ENCODE results near the gene FAM98B. TPM values are rescaled to one million over a fixed set of nuclear protein-coding genes. Genes with fewer than 3 reads are reported as not detected.

The FAM98B gene
- total RNA-seq, 2 experiments from 2014 or later: 8.5 to 29.1 TPM

- no peak overlapping the region for H3K4me2 ChIP-seq (ENCODE audit: low read length)
- ChIA-PET POLR2A (no interaction called here), CTCF (ENCODE audit: unreplicated experiment) (no interaction called here)
- BruUV-seq (replicated peaks): no TSS peak
- H3K79me2 ChIP-seq (ENCODE audit: insufficient read depth, low read depth, low read length): no peaks in the 10 kb centered on the region
- no peak overlapping the region for H3K4me3 ChIP-seq (ENCODE audit: low read depth, low read length, poor library complexity, severe bottlenecking)
- DNase-seq (ENCODE audit: low spot score): no peak
- H2AFZ ChIP-seq (ENCODE audit: low read length): no peak overlapping the region
- intact Hi-C loops (cut with micrococcal nuclease; ENCODE audit: unreplicated experiment): no loop called here
- H3K36me3 ChIP-seq (ENCODE audit: insufficient read depth, low read length): peaks cover 7% of the 10 kb centered on the region
- H3K9me3 ChIP-seq (ENCODE audit: low read length): no peaks in the 10 kb centered on the region
- no peaks in the 10 kb centered on the region for H3K9me2 ChIP-seq (ENCODE audit: insufficient read depth, low read length)
- no peaks in the 10 kb centered on the region for H4K20me1 ChIP-seq (ENCODE audit: insufficient read depth, low read length)
- no peaks in the 10 kb centered on the region for H3K4me1 ChIP-seq (ENCODE audit: insufficient read depth, low read length, poor library complexity, severe bottlenecking)
- TF ChIP-seq EZH2phosphoT487 (IDR thresholded peaks at IDR 0.05; ENCODE audit: borderline replicate concordance, low read depth, low read length) (no peak), CTCF (conservative IDR thresholded peaks at IDR 0.05; ENCODE audit: low read length) (no peak)
- H3K27ac ChIP-seq (ENCODE audit: low read depth, low read length, poor library complexity, severe bottlenecking): no peak overlapping the region
Measured at GRCh38 chr15:38508647-38509046, 54.7 kb downstream of the FAM98B start.

- BruUV-seq (replicated peaks): no TSS peak
- Histone ChIP-seq H3K4me3 (ENCODE audit: low read depth, low read length, poor library complexity, severe bottlenecking) (no peak overlapping the region), H3K27ac (ENCODE audit: low read depth, low read length, poor library complexity, severe bottlenecking) (no peak overlapping the region), H3K9me2 (ENCODE audit: insufficient read depth, low read length) (no peaks in the 10 kb centered on the region), H3K36me3 (ENCODE audit: insufficient read depth, low read length) (peaks cover 7% of the 10 kb centered on the region), H3K4me2 (ENCODE audit: low read length) (no peak overlapping the region), H4K20me1 (ENCODE audit: insufficient read depth, low read length) (no peaks in the 10 kb centered on the region), H3K9me3 (ENCODE audit: low read length) (no peaks in the 10 kb centered on the region), H3K79me2 (ENCODE audit: insufficient read depth, low read depth, low read length) (no peaks in the 10 kb centered on the region), H2AFZ (ENCODE audit: low read length) (no peak overlapping the region), H3K4me1 (ENCODE audit: insufficient read depth, low read length, poor library complexity, severe bottlenecking) (peaks cover 3% of the 10 kb centered on the region)
- no peak for DNase-seq (ENCODE audit: low spot score)
- intact Hi-C loops (cut with micrococcal nuclease; ENCODE audit: unreplicated experiment): no loop called here
- CTCF ChIA-PET (ENCODE audit: unreplicated experiment): interaction anchor here (0.5 kb wide), 1 partner anchor 12 kb away, joined by 3 read pairs; no protein-coding TSS in a partner anchor
- TF ChIP-seq CTCF (conservative IDR thresholded peaks at IDR 0.05; ENCODE audit: low read length): no peak
- TF ChIP-seq EZH2phosphoT487 (IDR thresholded peaks at IDR 0.05; ENCODE audit: borderline replicate concordance, low read depth, low read length): no peak
- POLR2A ChIA-PET: interaction anchor here (1.0 kb wide), 1 partner anchor 181 kb away, joined by 5 read pairs; no protein-coding TSS in a partner anchor
Measured at GRCh38 chr15:38509152-38509551, 55.2 kb downstream of the FAM98B start.

- no peaks in the 10 kb centered on the region for H4K20me1 ChIP-seq (ENCODE audit: insufficient read depth, low read length)
- POLR2A ChIA-PET: no interaction called here
- no peak for DNase-seq (ENCODE audit: low spot score)
- H3K9me2 ChIP-seq (ENCODE audit: insufficient read depth, low read length): no peaks in the 10 kb centered on the region
- no peaks in the 10 kb centered on the region for H3K79me2 ChIP-seq (ENCODE audit: insufficient read depth, low read depth, low read length)
- no peak overlapping the region for H3K4me2 ChIP-seq (ENCODE audit: low read length)
- H3K4me1 ChIP-seq (ENCODE audit: insufficient read depth, low read length, poor library complexity, severe bottlenecking): peaks cover 15% of the 10 kb centered on the region
- CTCF ChIA-PET (ENCODE audit: unreplicated experiment): interaction anchor here (0.7 kb wide), 1 partner anchor 8 kb away, joined by 3 read pairs; no protein-coding TSS in a partner anchor
- H3K27ac ChIP-seq (ENCODE audit: low read depth, low read length, poor library complexity, severe bottlenecking): no peak overlapping the region
- TF ChIP-seq CTCF (conservative IDR thresholded peaks at IDR 0.05; ENCODE audit: low read length): no peak
- no peak for TF ChIP-seq EZH2phosphoT487 (IDR thresholded peaks at IDR 0.05; ENCODE audit: borderline replicate concordance, low read depth, low read length)
- intact Hi-C loops (cut with micrococcal nuclease; ENCODE audit: unreplicated experiment): no loop called here
- no peak overlapping the region for H3K4me3 ChIP-seq (ENCODE audit: low read depth, low read length, poor library complexity, severe bottlenecking)
- no TSS peak for BruUV-seq (replicated peaks)
- no peaks in the 10 kb centered on the region for H3K9me3 ChIP-seq (ENCODE audit: low read length)
- no peaks in the 10 kb centered on the region; the same call in 1 of the 2 replicates for H3K36me3 ChIP-seq (ENCODE audit: insufficient read depth, low read length)
- no peak overlapping the region for H2AFZ ChIP-seq (ENCODE audit: low read length)
Measured at GRCh38 chr15:38512901-38513300, 59.0 kb downstream of the FAM98B start.

All from OCI-LY7 (cell line).